MM.1S (cell line): ENCODE data around the gene CDKL4.

Source experiments
- DNase-seq: peaks from one replicate; pipeline ENCODE4 v3.0.0-alpha.2; 2015
- H2AFZ ChIP-seq: fragments of 300-600 bp; sonication (generic); 2 replicates; pipeline ENCODE4 v1.6.0; 2016; ENCODE audit warnings: antibody characterized with exemption, low read length
- H3F3A ChIP-seq: fragments of 300-600 bp; sonication (generic); 2 replicates; pipeline ENCODE4 v1.6.1; 2016; ENCODE audit warnings: mild to moderate bottlenecking, antibody characterized with exemption, low read length, moderate library complexity, mixed read lengths; ENCODE audit not compliant: insufficient read depth
- H3K27ac ChIP-seq: fragments of 300-600 bp; sonication (generic); 2 replicates; pipeline ENCODE4 v1.5.1; 2016; ENCODE audit warnings: mild to moderate bottlenecking, low read length
- H3K27me3 ChIP-seq: fragments of 300-600 bp; sonication (generic); replicated peaks from 2 replicates; pipeline ENCODE4 v1.6.0; 2016; ENCODE audit warnings: low read length; ENCODE audit not compliant: insufficient read depth
- H3K36me3 ChIP-seq: fragments of 300-600 bp; sonication (generic); replicated peaks from 2 replicates; pipeline ENCODE4 v1.6.1; 2016; ENCODE audit warnings: mild to moderate bottlenecking, low read length, mixed read lengths; ENCODE audit not compliant: insufficient read depth
- H3K4me1 ChIP-seq: fragments of 300-600 bp; sonication (generic); 2 replicates; pipeline ENCODE4 v1.6.1; 2016; ENCODE audit warnings: low read length, mixed read lengths
- H3K4me2 ChIP-seq: fragments of 300-600 bp; sonication (generic); 2 replicates; pipeline ENCODE4 v1.6.0; 2016; ENCODE audit warnings: low read depth, low read length
- H3K4me3 ChIP-seq: fragments of 300-600 bp; sonication (generic); 2 replicates; pipeline ENCODE4 v1.5.1; 2016; ENCODE audit warnings: low read length, mixed read lengths
- H3K79me2 ChIP-seq: fragments of 300-600 bp; sonication (generic); 2 replicates; pipeline ENCODE4 v1.6.1; 2016; ENCODE audit warnings: mixed run types, low read length, mixed read lengths
- H3K9ac ChIP-seq: fragments of 300-600 bp; sonication (generic); 2 replicates; pipeline ENCODE4 v1.6.1; 2016; ENCODE audit warnings: low read length, mixed read lengths
- H3K9me2 ChIP-seq: fragments of 300-600 bp; sonication (generic); replicated peaks from 2 replicates; pipeline ENCODE4 v1.6.1; 2016; ENCODE audit warnings: mild to moderate bottlenecking, low read length, mixed read lengths; ENCODE audit not compliant: insufficient read depth
- H3K9me3 ChIP-seq: fragments of 300-600 bp; sonication (generic); replicated peaks from 2 replicates; pipeline ENCODE4 v1.6.1; 2016; ENCODE audit warnings: mild to moderate bottlenecking, low read length, mixed read lengths; ENCODE audit not compliant: insufficient read depth
- H4K20me1 ChIP-seq: fragments of 300-600 bp; sonication (generic); 2 replicates; pipeline ENCODE4 v1.6.1; 2016; ENCODE audit warnings: mild to moderate bottlenecking, low read length, moderate library complexity, mixed read lengths; ENCODE audit not compliant: insufficient read depth
- EZH2 ChIP-seq: fragments of 300-600 bp; sonication (generic); optimal IDR thresholded peaks from 2 replicates; pipeline ENCODE3; 2017; ENCODE audit warnings: low read depth, mild to moderate bottlenecking, antibody characterized with exemption, low read length, mixed read lengths
- EZH2phosphoT487 ChIP-seq: fragments of 300-600 bp; sonication (generic); IDR thresholded peaks from 2 replicates; pipeline ENCODE4 v1.6.1; 2018; ENCODE audit warnings: antibody characterized with exemption, low read length
- TF ChIP-seq, protein P1 (sequence below): fragments of 300-600 bp; sonication (generic); IDR thresholded peaks from 2 replicates; pipeline ENCODE4 v1.5.1; 2016; ENCODE audit warnings: antibody characterized with exemption, low read length, mixed read lengths

CDKL4 gene

DNA sequence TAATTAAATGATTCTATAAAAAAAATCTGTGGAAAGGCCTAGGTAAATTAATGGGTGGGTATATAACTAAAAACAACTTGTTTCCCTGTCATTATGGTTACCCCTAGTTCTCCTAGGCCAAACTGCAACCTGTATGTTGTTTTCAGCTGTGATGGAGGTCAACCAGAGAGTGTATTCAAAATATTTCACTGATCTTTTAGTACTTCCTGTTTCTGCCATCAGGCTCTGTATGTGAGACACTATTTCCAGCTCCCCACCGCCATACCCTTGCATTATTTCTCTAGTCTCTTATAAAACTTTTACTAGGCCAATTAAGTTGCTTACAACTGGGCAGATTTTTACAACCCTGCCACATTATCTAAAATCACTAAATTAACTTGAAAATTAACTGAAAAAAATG is 21.0 kb upstream of the CDKL4 start:
- Histone ChIP-seq H3K4me3 (peak overlapping the region; percentile 36), H4K20me1 (no peaks in the 10 kb centered on the region), H3K9me3 (no peaks in the 10 kb centered on the region), H3K27me3 (no peaks in the 10 kb centered on the region), H3K79me2 (no peaks in the 10 kb centered on the region), H3F3A (peaks cover 24% of the 10 kb centered on the region), H3K27ac (peak overlapping the region; percentile 70), H3K4me1 (peaks cover 32% of the 10 kb centered on the region), H3K9me2 (no peaks in the 10 kb centered on the region), H2AFZ (peak overlapping the region; percentile 40; the same call in 1 of the 2 replicates), H3K4me2 (peak overlapping the region; percentile 78), H3K36me3 (no peaks in the 10 kb centered on the region), H3K9ac (peak overlapping the region; percentile 22; the same call in 1 of the 2 replicates)
- DNase-seq = peak; percentile 52
- TF ChIP-seq EZH2 (no peak), EZH2phosphoT487 (no peak)
- TF ChIP-seq, protein P1, sequence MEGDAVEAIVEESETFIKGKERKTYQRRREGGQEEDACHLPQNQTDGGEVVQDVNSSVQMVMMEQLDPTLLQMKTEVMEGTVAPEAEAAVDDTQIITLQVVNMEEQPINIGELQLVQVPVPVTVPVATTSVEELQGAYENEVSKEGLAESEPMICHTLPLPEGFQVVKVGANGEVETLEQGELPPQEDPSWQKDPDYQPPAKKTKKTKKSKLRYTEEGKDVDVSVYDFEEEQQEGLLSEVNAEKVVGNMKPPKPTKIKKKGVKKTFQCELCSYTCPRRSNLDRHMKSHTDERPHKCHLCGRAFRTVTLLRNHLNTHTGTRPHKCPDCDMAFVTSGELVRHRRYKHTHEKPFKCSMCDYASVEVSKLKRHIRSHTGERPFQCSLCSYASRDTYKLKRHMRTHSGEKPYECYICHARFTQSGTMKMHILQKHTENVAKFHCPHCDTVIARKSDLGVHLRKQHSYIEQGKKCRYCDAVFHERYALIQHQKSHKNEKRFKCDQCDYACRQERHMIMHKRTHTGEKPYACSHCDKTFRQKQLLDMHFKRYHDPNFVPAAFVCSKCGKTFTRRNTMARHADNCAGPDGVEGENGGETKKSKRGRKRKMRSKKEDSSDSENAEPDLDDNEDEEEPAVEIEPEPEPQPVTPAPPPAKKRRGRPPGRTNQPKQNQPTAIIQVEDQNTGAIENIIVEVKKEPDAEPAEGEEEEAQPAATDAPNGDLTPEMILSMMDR = no peak

DNA sequence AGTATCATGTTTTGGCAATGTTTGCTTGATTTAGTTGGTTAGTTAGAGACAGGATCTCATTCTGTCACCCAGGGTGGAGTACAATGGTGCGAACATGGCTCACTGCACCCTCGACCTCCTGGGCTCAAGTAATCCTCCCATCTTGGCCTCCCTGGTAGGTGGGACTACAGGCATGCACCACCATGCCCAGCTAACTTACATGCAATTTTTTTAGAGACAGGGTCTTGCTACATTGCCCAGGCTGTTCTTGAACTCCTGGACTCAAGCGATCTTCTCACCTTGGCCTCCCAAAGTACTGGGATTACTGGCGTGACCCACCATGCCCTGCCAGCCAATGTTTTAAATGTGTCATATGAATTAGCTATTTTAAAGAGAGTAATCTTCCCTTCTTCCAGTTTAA is 16.3 kb upstream of the CDKL4 start:
- Histone ChIP-seq H3K36me3 (no peaks in the 10 kb centered on the region), H3K4me2 (no peak overlapping the region), H3K27me3 (no peaks in the 10 kb centered on the region), H3K9me2 (no peaks in the 10 kb centered on the region), H3K9me3 (no peaks in the 10 kb centered on the region), H3F3A (peaks cover 8% of the 10 kb centered on the region), H3K27ac (no peak overlapping the region), H3K4me3 (no peak overlapping the region), H4K20me1 (no peaks in the 10 kb centered on the region), H2AFZ (no peak overlapping the region), H3K9ac (no peak overlapping the region), H3K79me2 (no peaks in the 10 kb centered on the region), H3K4me1 (peaks cover 12% of the 10 kb centered on the region)
- TF ChIP-seq EZH2 (no peak), EZH2phosphoT487 (no peak)
- TF ChIP-seq, protein P1 = no peak
- no peak for DNase-seq

DNA sequence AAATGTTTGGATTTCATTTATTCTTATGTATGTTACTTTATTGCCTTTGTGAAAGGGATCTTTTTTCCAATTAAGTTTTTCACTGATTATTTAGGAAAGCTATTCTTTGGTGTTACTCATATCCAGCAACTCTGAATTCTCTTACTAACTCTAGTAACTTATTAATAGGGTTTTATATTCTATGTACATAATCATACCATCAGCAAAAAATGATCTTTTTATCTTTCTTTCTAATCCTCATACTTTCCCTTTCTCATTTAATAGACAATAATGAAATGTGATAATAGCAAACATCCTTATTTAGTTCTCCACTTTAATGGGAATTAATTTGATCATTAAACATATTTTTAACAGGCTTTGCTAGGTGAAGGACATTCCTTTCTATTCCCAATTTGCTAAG is 12.3 kb upstream of the CDKL4 start:
- H3K9me3 ChIP-seq = no peaks in the 10 kb centered on the region
- no peak overlapping the region for H2AFZ ChIP-seq
- H3K4me2 ChIP-seq = no peak overlapping the region
- H3K9me2 ChIP-seq = no peaks in the 10 kb centered on the region
- no peaks in the 10 kb centered on the region for H3F3A ChIP-seq
- TF ChIP-seq EZH2 (no peak), EZH2phosphoT487 (no peak)
- TF ChIP-seq, protein P1 = no peak
- H3K4me1 ChIP-seq = no peaks in the 10 kb centered on the region
- no peak overlapping the region for H3K9ac ChIP-seq
- no peak for DNase-seq
- no peaks in the 10 kb centered on the region for H3K36me3 ChIP-seq
- no peak overlapping the region for H3K4me3 ChIP-seq
- H4K20me1 ChIP-seq = no peaks in the 10 kb centered on the region
- no peaks in the 10 kb centered on the region for H3K27me3 ChIP-seq
- no peak overlapping the region for H3K27ac ChIP-seq
- no peaks in the 10 kb centered on the region for H3K79me2 ChIP-seq
